Neural progenitor cell (in vitro differentiated cells): ENCODE measurements around the gene RUNX1. TPM values are rescaled to one million over a fixed set of nuclear protein-coding genes. Genes with fewer than 3 reads are reported as not detected.

Source experiments
- DNase-seq: peaks from one replicate; pipeline ENCODE4 v3.0.0-alpha.2; 2016; ENCODE audit warnings: low spot score
- H2AFZ ChIP-seq: fragments of 200-600 bp; sonication (generic); replicated peaks from 2 replicates; pipeline ENCODE4 v1.6.1; 2016; ENCODE audit warnings: antibody characterized with exemption
- H3F3A ChIP-seq: fragments of 200-600 bp; sonication (generic); 2 replicates; pipeline ENCODE4 v1.6.1; 2016; ENCODE audit warnings: antibody characterized with exemption, low read depth
- H3K27ac ChIP-seq: fragments of 200-600 bp; sonication (generic); 2 replicates; pipeline ENCODE4 v1.5.1; 2016; ENCODE audit warnings: mild to moderate bottlenecking
- H3K27me3 ChIP-seq: fragments of 200-600 bp; sonication (generic); 2 replicates; pipeline ENCODE4 v1.6.1; 2016; ENCODE audit warnings: mild to moderate bottlenecking, moderate library complexity
- H3K36me3 ChIP-seq: fragments of 200-600 bp; sonication (generic); 2 replicates; pipeline ENCODE4 v1.5.1; 2016
- H3K4me1 ChIP-seq: fragments of 200-600 bp; sonication (generic); 2 replicates; pipeline ENCODE4 v1.6.1; 2016; ENCODE audit warnings: mixed run types
- H3K4me2 ChIP-seq: fragments of 200-600 bp; sonication (generic); 2 replicates; pipeline ENCODE4 v1.6.1; 2016
- H3K4me3 ChIP-seq: fragments of 200-600 bp; sonication (generic); 2 replicates; pipeline ENCODE4 v1.5.1; 2016
- H3K79me2 ChIP-seq: fragments of 200-600 bp; sonication (generic); 2 replicates; pipeline ENCODE4 v1.6.1; 2016; ENCODE audit warnings: low read depth
- H3K9ac ChIP-seq: fragments of 200-600 bp; sonication (generic); 2 replicates; pipeline ENCODE4 v1.6.1; 2016
- H3K9me3 ChIP-seq: fragments of 200-600 bp; sonication (generic); 2 replicates; pipeline ENCODE4 v1.5.1; 2016; ENCODE audit warnings: low read depth
- H4K20me1 ChIP-seq: fragments of 200-600 bp; sonication (generic); 2 replicates; pipeline ENCODE4 v1.6.1; 2016; ENCODE audit warnings: low read depth
- H3K27ac Mint-ChIP-seq: 3 replicates; pipeline ENCODE4 v1.8.0; 2021; ENCODE audit warnings: mixed read lengths
- H3K27me3 Mint-ChIP-seq: 2 replicates; pipeline ENCODE4 v1.8.0; 2022; ENCODE audit warnings: low read depth, mild to moderate bottlenecking, inconsistent platforms, moderate library complexity, mixed read lengths; ENCODE audit not compliant: insufficient read depth
- H3K36me3 Mint-ChIP-seq: 3 replicates; pipeline ENCODE4 v1.8.0; 2021; ENCODE audit warnings: mixed read lengths
- H3K4me1 Mint-ChIP-seq: 3 replicates; pipeline ENCODE4 v1.8.0; 2021; ENCODE audit warnings: mixed read lengths
- H3K4me3 Mint-ChIP-seq: 3 replicates; pipeline ENCODE4 v1.8.0; 2021; ENCODE audit warnings: mild to moderate bottlenecking, moderate library complexity, mixed read lengths
- H3K9me3 Mint-ChIP-seq: 3 replicates; pipeline ENCODE4 v1.8.0; 2020; ENCODE audit warnings: mixed read lengths
- EZH2 ChIP-seq: fragments of 200-600 bp; sonication (generic); IDR thresholded peaks from 2 replicates; pipeline ENCODE4 v1.6.1; 2017; ENCODE audit warnings: antibody characterized with exemption, mild to moderate bottlenecking, moderate library complexity
- EZH2phosphoT487 ChIP-seq: fragments of 200-600 bp; sonication (generic); IDR thresholded peaks from 2 replicates; pipeline ENCODE4 v1.6.1; 2017; ENCODE audit warnings: antibody characterized with exemption
- total RNA-seq: library from RNA; depleted of rRNA; stranded (reverse); fragments of >200 nt; gene quantifications from 2 replicates; pipeline ENCODE4 v1.2.3, GENCODE V29; 2015; ENCODE audit warnings: low replicate concordance
- TF ChIP-seq, protein P1 (sequence below): fragments of 200-600 bp; sonication (generic); IDR thresholded peaks from 2 replicates; pipeline ENCODE4 v1.5.1; 2017; ENCODE audit warnings: antibody characterized with exemption, mild to moderate bottlenecking

Gene RUNX1
- total RNA-seq, 1 donor from 2014 or later = 0.09 TPM

DNA sequence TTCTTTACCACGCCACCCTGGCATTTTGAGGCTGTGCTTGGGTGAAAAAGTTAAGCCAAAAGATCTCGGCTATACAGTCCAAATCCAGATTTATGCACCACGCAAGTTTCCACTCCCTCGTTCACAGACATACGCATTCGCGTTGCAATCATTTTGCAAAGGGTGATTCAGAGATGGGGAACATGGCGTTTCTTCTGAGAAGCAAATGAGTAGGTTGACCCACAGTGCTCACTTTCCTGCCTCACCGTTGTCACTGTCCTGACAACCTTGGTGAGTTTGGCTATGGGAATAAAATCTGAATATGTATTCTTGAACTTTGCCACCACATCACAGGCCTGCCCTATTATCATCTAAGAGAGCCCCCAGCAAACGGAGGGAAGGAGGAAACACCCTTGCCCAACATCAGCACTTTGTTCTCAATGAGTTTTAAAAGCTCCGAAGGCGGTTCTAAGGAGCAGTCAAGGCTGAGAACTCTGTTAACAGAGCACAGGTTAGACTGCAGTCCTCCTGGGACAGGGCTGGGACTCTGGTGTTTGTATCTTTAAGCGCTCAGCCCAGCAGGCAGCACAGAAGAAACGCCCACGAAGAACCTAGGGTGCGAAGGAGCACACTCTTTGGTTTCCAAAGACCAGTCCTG, 86.4 kb downstream of the RUNX1 start:
- H3K27me3 ChIP-seq = no peaks in the 10 kb centered on the region
- H3K4me1 ChIP-seq = peaks cover 9% of the 10 kb centered on the region
- Mint-ChIP-seq H3K36me3 (no peaks in the 10 kb centered on the region), H3K4me3 (no peak overlapping the region), H3K4me1 (peaks cover 9% of the 10 kb centered on the region), H3K9me3 (no peaks in the 10 kb centered on the region), H3K27me3 (peaks cover 12% of the 10 kb centered on the region), H3K27ac (no peak overlapping the region)
- H3K4me2 ChIP-seq = no peak overlapping the region
- H3K27ac ChIP-seq = no peak overlapping the region
- TF ChIP-seq EZH2 (no peak), EZH2phosphoT487 (no peak)
- TF ChIP-seq, protein P1, sequence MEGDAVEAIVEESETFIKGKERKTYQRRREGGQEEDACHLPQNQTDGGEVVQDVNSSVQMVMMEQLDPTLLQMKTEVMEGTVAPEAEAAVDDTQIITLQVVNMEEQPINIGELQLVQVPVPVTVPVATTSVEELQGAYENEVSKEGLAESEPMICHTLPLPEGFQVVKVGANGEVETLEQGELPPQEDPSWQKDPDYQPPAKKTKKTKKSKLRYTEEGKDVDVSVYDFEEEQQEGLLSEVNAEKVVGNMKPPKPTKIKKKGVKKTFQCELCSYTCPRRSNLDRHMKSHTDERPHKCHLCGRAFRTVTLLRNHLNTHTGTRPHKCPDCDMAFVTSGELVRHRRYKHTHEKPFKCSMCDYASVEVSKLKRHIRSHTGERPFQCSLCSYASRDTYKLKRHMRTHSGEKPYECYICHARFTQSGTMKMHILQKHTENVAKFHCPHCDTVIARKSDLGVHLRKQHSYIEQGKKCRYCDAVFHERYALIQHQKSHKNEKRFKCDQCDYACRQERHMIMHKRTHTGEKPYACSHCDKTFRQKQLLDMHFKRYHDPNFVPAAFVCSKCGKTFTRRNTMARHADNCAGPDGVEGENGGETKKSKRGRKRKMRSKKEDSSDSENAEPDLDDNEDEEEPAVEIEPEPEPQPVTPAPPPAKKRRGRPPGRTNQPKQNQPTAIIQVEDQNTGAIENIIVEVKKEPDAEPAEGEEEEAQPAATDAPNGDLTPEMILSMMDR = no peak
- no peak for DNase-seq
- H4K20me1 ChIP-seq = no peaks in the 10 kb centered on the region
- H3K9ac ChIP-seq = no peak overlapping the region
- no peaks in the 10 kb centered on the region for H3K9me3 ChIP-seq
- peaks cover 5% of the 10 kb centered on the region for H3F3A ChIP-seq
- H2AFZ ChIP-seq = no peak overlapping the region
- H3K36me3 ChIP-seq = no peaks in the 10 kb centered on the region
- no peak overlapping the region for H3K4me3 ChIP-seq
- no peaks in the 10 kb centered on the region for H3K79me2 ChIP-seq

DNA sequence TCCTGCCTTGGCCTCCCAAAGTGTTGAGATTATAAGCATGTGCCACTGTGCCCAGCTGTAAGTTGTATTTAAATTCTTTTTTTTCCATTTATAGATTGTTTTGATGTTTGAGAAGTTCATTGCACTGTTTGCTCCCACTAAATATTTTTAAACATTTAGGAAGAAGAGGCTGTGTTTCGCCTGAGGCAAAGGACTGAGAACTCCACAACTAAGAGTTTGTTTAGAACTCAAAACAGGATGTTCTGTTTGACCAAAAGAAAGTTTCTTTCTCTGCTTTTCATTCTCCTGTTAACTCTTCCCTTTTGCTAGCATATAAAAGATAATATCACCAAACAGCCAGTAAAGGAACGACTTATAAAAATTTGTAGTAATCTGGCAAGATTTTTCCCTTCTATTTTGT, 87.0 kb downstream of the RUNX1 start:
- no peak overlapping the region for H2AFZ ChIP-seq
- no peak overlapping the region for H3K27ac ChIP-seq
- no peak overlapping the region for H3K4me3 ChIP-seq
- Mint-ChIP-seq H3K9me3 (no peaks in the 10 kb centered on the region), H3K27me3 (peaks cover 10% of the 10 kb centered on the region), H3K4me1 (peaks cover 5% of the 10 kb centered on the region), H3K27ac (no peak overlapping the region), H3K4me3 (no peak overlapping the region), H3K36me3 (no peaks in the 10 kb centered on the region)
- H3K36me3 ChIP-seq = no peaks in the 10 kb centered on the region
- no peaks in the 10 kb centered on the region for H3K27me3 ChIP-seq
- no peaks in the 10 kb centered on the region for H4K20me1 ChIP-seq
- DNase-seq = no peak
- H3K9me3 ChIP-seq = no peaks in the 10 kb centered on the region
- H3K4me2 ChIP-seq = no peak overlapping the region
- peaks cover 9% of the 10 kb centered on the region for H3K4me1 ChIP-seq
- H3K9ac ChIP-seq = no peak overlapping the region
- H3K79me2 ChIP-seq = no peaks in the 10 kb centered on the region
- TF ChIP-seq, protein P1 = no peak
- no peak for TF ChIP-seq EZH2
- no peak for TF ChIP-seq EZH2phosphoT487
- peaks cover 5% of the 10 kb centered on the region for H3F3A ChIP-seq

DNA sequence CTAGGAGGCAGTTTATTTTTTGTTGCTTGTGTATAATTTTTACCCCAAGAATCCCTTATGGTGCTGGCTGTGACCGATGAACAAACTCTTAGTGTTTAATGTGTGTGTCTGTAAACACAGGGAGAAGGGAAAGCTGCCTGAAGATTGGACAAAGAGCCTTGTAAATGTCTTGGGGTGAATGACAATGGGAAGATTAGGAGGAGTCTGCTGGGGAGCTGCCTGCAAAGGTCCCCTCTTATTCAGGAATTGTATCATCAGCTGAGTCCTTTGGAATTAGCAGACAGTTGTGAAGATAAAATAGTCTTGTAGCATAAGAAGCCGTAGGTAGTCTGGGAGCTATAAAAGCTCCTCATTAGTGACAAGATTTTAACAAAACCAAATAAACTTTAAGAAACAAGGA, 88.4 kb downstream of the RUNX1 start:
- Histone ChIP-seq H3K4me3 (no peak overlapping the region), H3K27me3 (no peaks in the 10 kb centered on the region), H3F3A (peaks cover 5% of the 10 kb centered on the region), H3K4me2 (no peak overlapping the region), H3K79me2 (no peaks in the 10 kb centered on the region), H3K4me1 (peaks cover 9% of the 10 kb centered on the region), H3K27ac (no peak overlapping the region), H3K9me3 (no peaks in the 10 kb centered on the region), H4K20me1 (no peaks in the 10 kb centered on the region), H3K36me3 (no peaks in the 10 kb centered on the region), H3K9ac (no peak overlapping the region), H2AFZ (no peak overlapping the region)
- Mint-ChIP-seq H3K36me3 (no peaks in the 10 kb centered on the region), H3K27ac (no peak overlapping the region), H3K27me3 (peaks cover 6% of the 10 kb centered on the region), H3K4me3 (no peak overlapping the region), H3K4me1 (peaks cover 5% of the 10 kb centered on the region), H3K9me3 (no peaks in the 10 kb centered on the region)
- peak; percentile 43 for DNase-seq
- TF ChIP-seq, protein P1 = no peak
- no peak for TF ChIP-seq EZH2
- TF ChIP-seq EZH2phosphoT487 = no peak
